Activated CD8-positive, alpha-beta memory T cell treated with anti-CD3 and anti-CD28 coated beads for 36 hours (primary cell): ENCODE data around the gene LTBR. TPM values are rescaled to one million over a fixed set of nuclear protein-coding genes. Genes with fewer than 3 reads are reported as not detected.

Experiments used
- CTCF ChIA-PET: fragments of 350-600 bp; sonication (Branson Sonifier 250); formaldehyde crosslinking; loops from one replicate; lab custom pipeline; 2021; ENCODE audit warnings: antibody characterized with exemption; lab: Charles Lee
- POLR2A ChIA-PET: fragments of 350-600 bp; sonication (Branson Sonifier 250); formaldehyde crosslinking; loops from one replicate; lab custom pipeline; 2021; ENCODE audit warnings: antibody characterized with exemption; lab: Charles Lee
- total RNA-seq, 2 experiments: library from RNA; stranded (reverse); gene quantifications; one replicate each; pipeline ENCODE4 v1.2.3, GENCODE V29; 2021

The LTBR gene
- total RNA-seq, 2 experiments from 2014 or later, result 0.82 to 1.2 TPM

- ChIA-PET CTCF (interaction anchor here (0.9 to 6.5 kb wide), 3 partner anchors 17 to 35 kb away, joined by 3 to 94 read pairs (median 14); partner anchors contain the start of gene CD27), POLR2A (interaction anchor here (1.1 to 2.8 kb wide), 3 partner anchors 16 to 34 kb away, joined by 3 to 30 read pairs (median 11); partner anchors contain the start of gene CD27)
Observed at GRCh38 chr12:6427796-6428195, 43.8 kb downstream of the LTBR start.

- POLR2A ChIA-PET, result interaction anchor here (2.7 kb wide), 1 partner anchor 16 kb away, joined by 11 read pairs; the partner anchor contains the start of gene CD27
- CTCF ChIA-PET, result interaction anchor here (0.7 to 6.5 kb wide), 3 partner anchors 15 to 35 kb away, joined by 3 to 94 read pairs (median 3); no protein-coding TSS in a partner anchor
Observed at GRCh38 chr12:6428326-6428725, 44.4 kb downstream of the LTBR start.

- ChIA-PET CTCF (no interaction called here), POLR2A (no interaction called here)
Observed at GRCh38 chr12:6430124-6430989, 46.4 kb downstream of the LTBR start.

- ChIA-PET CTCF (interaction anchor here (0.9 to 1.3 kb wide), 2 partner anchors 10 to 38 kb away, joined by 3 to 6 read pairs; partner anchors contain the start of gene VAMP1), POLR2A (interaction anchor here (2.0 kb wide), 1 partner anchor 19 kb away, joined by 10 read pairs; the partner anchor contains the start of gene TAPBPL)
Observed at GRCh38 chr12:6432991-6433390, 49.0 kb downstream of the LTBR start.

GRCh38 chr12:6434205-6435140 is 50.5 kb downstream of the LTBR start:
- POLR2A ChIA-PET, result interaction anchor here (0.7 to 2.2 kb wide), 6 partner anchors 9 to 36 kb away, joined by 3 to 10 read pairs (median 6); partner anchors contain the start of genes TAPBPL and VAMP1
- CTCF ChIA-PET, result interaction anchor here (0.6 to 1.6 kb wide), 3 partner anchors 24 to 213 kb away, joined by 3 read pairs; no protein-coding TSS in a partner anchor

GRCh38 chr12:6435961-6436715 is 52.2 kb downstream of the LTBR start:
- POLR2A ChIA-PET, result no interaction called here

GRCh38 chr12:6437586-6437985 is 53.6 kb downstream of the LTBR start:
- POLR2A ChIA-PET, result no interaction called here
- CTCF ChIA-PET, result no interaction called here

More at GRCh38 chr12:6435961-6436715, 52.2 kb downstream of the LTBR start:
- CTCF ChIA-PET, result interaction anchor here (0.7 to 1.3 kb wide), 3 partner anchors 9 to 102 kb away, joined by 3 to 4 read pairs (median 3); partner anchors contain the start of gene CD27

GRCh38 chr12:6438345-6438744 is 54.4 kb downstream of the LTBR start:
- ChIA-PET CTCF (interaction anchor here (1.0 to 2.1 kb wide), 3 partner anchors 11 to 27 kb away, joined by 3 to 7 read pairs (median 6); no protein-coding TSS in a partner anchor), POLR2A (interaction anchor here (0.8 kb wide), 1 partner anchor 9 kb away, joined by 3 read pairs; no protein-coding TSS in a partner anchor)

GRCh38 chr12:6440391-6440790 is 56.4 kb downstream of the LTBR start:
- ChIA-PET POLR2A (no interaction called here), CTCF (interaction anchor here (1.4 to 2.1 kb wide), 2 partner anchors 22 to 25 kb away, joined by 3 to 7 read pairs; no protein-coding TSS in a partner anchor)

Other genes starting within 250 kb of the LTBR start
- 10 to 100 TPM; 11.3 to 11.9 TPM for gene CD9, start 183.8 kb upstream of the LTBR start, total RNA-seq
- not detected for gene PLEKHG6, start 73.5 kb upstream of the LTBR start, total RNA-seq
- gene TNFRSF1A, start 42.1 kb upstream of the LTBR start, total RNA-seq, result 10 to 100 TPM; 60.2 to 62.7 TPM
- gene SCNN1A, start 8.6 kb upstream of the LTBR start, total RNA-seq, result 1 to 10 TPM; 1.4 to 1.5 TPM
- gene CD27, start 60.8 kb downstream of the LTBR start, total RNA-seq, result 100 to 1,000 TPM; 133 to 134 TPM
- 10 to 100 TPM; 27.8 to 29.1 TPM for gene TAPBPL, start 67.9 kb downstream of the LTBR start, total RNA-seq
- 10 to 100 TPM; 31.9 to 33.4 TPM for gene VAMP1, start 86.5 kb downstream of the LTBR start, total RNA-seq
- gene MRPL51, start 109.1 kb downstream of the LTBR start, total RNA-seq, result 100 to 1,000 TPM; 313 to 315 TPM
- 100 to 1,000 TPM; 120 to 121 TPM for gene NCAPD2, start 109.9 kb downstream of the LTBR start, total RNA-seq
- 1,000 to 10,000 TPM; 8,536 to 8,736 TPM for gene GAPDH, start 150.4 kb downstream of the LTBR start, total RNA-seq
- 10 to 100 TPM; 11.2 to 12.8 TPM for gene IFFO1, start 171.9 kb downstream of the LTBR start, total RNA-seq
- gene NOP2, start 184.1 kb downstream of the LTBR start, total RNA-seq, result 100 to 1,000 TPM; 157 to 160 TPM
- gene CHD4, start 223.2 kb downstream of the LTBR start, total RNA-seq, result 100 to 1,000 TPM; 276 to 283 TPM